CD4-positive, CD25-positive, alpha-beta regulatory T cell (primary cell): ENCODE results near the gene TRIM2. TPM values are rescaled to one million over a fixed set of nuclear protein-coding genes. Genes with fewer than 3 reads are reported as not detected.

Experiments used
- ATAC-seq, 2 donors: fragments of 150-1000 bp; cut with Tn5 transposase; one replicate each; pipeline ENCODE4 v1.10.0; 2021; ENCODE audit warnings: low read depth in 2 of 2, moderate number of reproducible peaks in 2 of 2, moderate library complexity in 1 of 2
- DNase-seq, 3 donors: peaks; one replicate each; pipeline versions ENCODE4 v3.0.0 to v3.0.0-alpha.2; 2012 to 2022; ENCODE audit warnings: mixed read lengths in 1 of 3
- H3K27ac ChIP-seq: one replicate; pipeline ENCODE4 v1.7.0; 2013; ENCODE audit warnings: mild to moderate bottlenecking, low read length; ENCODE audit not compliant: insufficient read depth, poor library complexity, severe bottlenecking
- H3K27me3 ChIP-seq: one replicate; pipeline ENCODE4 v1.7.0; 2013; ENCODE audit warnings: low read length; ENCODE audit not compliant: control insufficient read depth, insufficient read depth
- H3K36me3 ChIP-seq: one replicate; pipeline ENCODE4 v1.7.0; 2013; ENCODE audit warnings: mild to moderate bottlenecking, low read length, moderate library complexity; ENCODE audit not compliant: control insufficient read depth, insufficient read depth
- H3K4me1 ChIP-seq: 2 replicates; pipeline ENCODE4 v1.7.0; 2013; ENCODE audit warnings: mild to moderate bottlenecking, low read length; ENCODE audit not compliant: insufficient read depth, control insufficient read depth, poor library complexity, severe bottlenecking
- H3K4me3 ChIP-seq: one replicate; pipeline ENCODE4 v1.7.0; 2013; ENCODE audit warnings: low read depth, mild to moderate bottlenecking, low read length, moderate library complexity
- H3K9me3 ChIP-seq, 2 experiments: 1 replicate in 1 of 2; 2 replicates in 1 of 2; pipeline ENCODE4 v1.7.0; 2013; ENCODE audit warnings: low read length in 2 of 2, mild to moderate bottlenecking in 1 of 2, moderate library complexity in 1 of 2; ENCODE audit not compliant: control insufficient read depth in 2 of 2
- H3K27ac Mint-ChIP-seq, 3 donors: one replicate each; pipeline ENCODE4 v1.8.0; 2020 to 2022; ENCODE audit warnings: mild to moderate bottlenecking in 3 of 3, mixed read lengths in 3 of 3, moderate library complexity in 2 of 3
- H3K27me3 Mint-ChIP-seq: one replicate; pipeline ENCODE4 v1.8.0; 2022; ENCODE audit warnings: mild to moderate bottlenecking, mixed read lengths
- H3K36me3 Mint-ChIP-seq: one replicate; pipeline ENCODE4 v1.8.0; 2020; ENCODE audit warnings: mixed read lengths
- H3K4me1 Mint-ChIP-seq, 4 donors: one replicate each; pipeline ENCODE4 v1.8.0; 2020 to 2022; ENCODE audit warnings: mixed read lengths in 4 of 4, mild to moderate bottlenecking in 1 of 4
- H3K4me3 Mint-ChIP-seq, 4 donors: one replicate each; pipeline ENCODE4 v1.8.0; 2020 to 2022; ENCODE audit warnings: mild to moderate bottlenecking in 4 of 4, mixed read lengths in 4 of 4, moderate library complexity in 3 of 4
- H3K9me3 Mint-ChIP-seq, 7 donors: one replicate each; pipeline ENCODE4 v1.8.0; 2020 to 2022; ENCODE audit warnings: mixed read lengths in 7 of 7, mild to moderate bottlenecking in 3 of 7, moderate library complexity in 2 of 7
- polyA plus RNA-seq, 4 donors: library from polyadenylated mRNA; unstranded; fragments of 300-500 nt; fragmentation: Illumina TruSeq; gene quantifications; one replicate each; pipeline ENCODE4 v1.2.3, GENCODE V29; 2021
- total RNA-seq: library from RNA; stranded (reverse); gene quantifications from one replicate; pipeline ENCODE4 v1.2.3, GENCODE V29; 2022

TRIM2 gene
- total and polyA plus RNA-seq, 5 donors from 2014 or later, result 0.56 to 3.8 (median 1.0) TPM

GRCh38 chr4:153216546-153216945, 12.3 kb downstream of the TRIM2 start:
- Mint-ChIP-seq H3K27ac (no peak overlapping the region), H3K27me3 (peaks cover 32% of the 10 kb centered on the region), H3K4me1 (peaks cover 0 to 11% (median 1%) of the 10 kb centered on the region in 4 donors), H3K9me3 (peaks cover 0 to 2% (median 0%) of the 10 kb centered on the region in 7 donors), H3K36me3 (no peaks in the 10 kb centered on the region), H3K4me3 (no peak overlapping the region)
- Histone ChIP-seq H3K9me3 (no peaks in the 10 kb centered on the region), H3K36me3 (no peaks in the 10 kb centered on the region), H3K27me3 (peaks cover 7% of the 10 kb centered on the region), H3K4me3 (no peak overlapping the region), H3K27ac (no peak overlapping the region), H3K4me1 (no peaks in the 10 kb centered on the region)
- ATAC-seq, result no peak
- DNase-seq, result no peak

GRCh38 chr4:153217440-153217839, 13.2 kb downstream of the TRIM2 start:
- Histone ChIP-seq H3K4me3 (no peak overlapping the region), H3K27ac (no peak overlapping the region), H3K27me3 (peaks cover 7% of the 10 kb centered on the region), H3K9me3 (no peaks in the 10 kb centered on the region), H3K4me1 (peaks cover 5% of the 10 kb centered on the region), H3K36me3 (no peaks in the 10 kb centered on the region)
- Mint-ChIP-seq H3K4me3 (no peak overlapping the region), H3K4me1 (peaks cover 0 to 9% (median 5%) of the 10 kb centered on the region in 4 donors), H3K9me3 (peaks cover 0 to 2% (median 0%) of the 10 kb centered on the region in 7 donors), H3K27ac (peak overlapping the region in 1 of 3 donors; percentile 44), H3K36me3 (no peaks in the 10 kb centered on the region), H3K27me3 (peaks cover 24% of the 10 kb centered on the region)
- no peak for ATAC-seq
- DNase-seq, result no peak

- H3K36me3 ChIP-seq, result no peaks in the 10 kb centered on the region
- H3K27me3 ChIP-seq, result peaks cover 13% of the 10 kb centered on the region
- no peak overlapping the region for H3K27ac ChIP-seq
- peaks cover 0 to 16% (median 10%) of the 10 kb centered on the region in 4 donors for H3K4me1 Mint-ChIP-seq
- ATAC-seq (no peak), DNase-seq (no peak)
- H3K9me3 ChIP-seq, result no peaks in the 10 kb centered on the region
- H3K4me1 ChIP-seq, result peaks cover 17% of the 10 kb centered on the region
- no peaks in the 10 kb centered on the region for H3K36me3 Mint-ChIP-seq
- H3K27ac Mint-ChIP-seq, result no peak overlapping the region
- peaks cover 28% of the 10 kb centered on the region for H3K27me3 Mint-ChIP-seq
- peaks cover 0 to 2% (median 0%) of the 10 kb centered on the region in 7 donors for H3K9me3 Mint-ChIP-seq
- H3K4me3 ChIP-seq, result no peak overlapping the region
- H3K4me3 Mint-ChIP-seq, result no peak overlapping the region
These were observed 14.7 kb downstream of the TRIM2 start for GRCh38 chr4:153218961-153219360.

GRCh38 chr4:153220682-153221395, 16.6 kb downstream of the TRIM2 start:
- no peak for ATAC-seq
- Histone ChIP-seq H3K9me3 (peaks cover 0 to 4% of the 10 kb centered on the region in 2 experiments), H3K27ac (no peak overlapping the region), H3K27me3 (peaks cover 19% of the 10 kb centered on the region), H3K36me3 (no peaks in the 10 kb centered on the region), H3K4me1 (peaks cover 22% of the 10 kb centered on the region), H3K4me3 (no peak overlapping the region)
- H3K4me1 Mint-ChIP-seq, result peaks cover 0 to 31% (median 18%) of the 10 kb centered on the region in 4 donors
- H3K9me3 Mint-ChIP-seq, result peaks cover 0 to 2% (median 0%) of the 10 kb centered on the region in 7 donors
- H3K36me3 Mint-ChIP-seq, result no peaks in the 10 kb centered on the region
- no peak overlapping the region for H3K27ac Mint-ChIP-seq
- DNase-seq, result no peak
- peak overlapping the region in 2 of 4 donors; percentile 1 to 12 for H3K4me3 Mint-ChIP-seq
- H3K27me3 Mint-ChIP-seq, result peaks cover 31% of the 10 kb centered on the region

- H3K4me1 ChIP-seq, result peaks cover 22% of the 10 kb centered on the region
These were observed 17.8 kb downstream of the TRIM2 start for GRCh38 chr4:153221783-153222706.

GRCh38 chr4:153222707-153223426, 18.6 kb downstream of the TRIM2 start:
- H3K4me1 ChIP-seq, result peaks cover 22% of the 10 kb centered on the region
- Mint-ChIP-seq H3K27ac (peak overlapping the region; percentile 72 to 82 (median 77)), H3K9me3 (peaks cover 0 to 2% (median 0%) of the 10 kb centered on the region in 7 donors), H3K4me3 (peak overlapping the region; percentile 84 to 92 (median 91)), H3K36me3 (no peaks in the 10 kb centered on the region), H3K4me1 (peaks cover 0 to 33% (median 18%) of the 10 kb centered on the region in 4 donors), H3K27me3 (peaks cover 39% of the 10 kb centered on the region)
- peaks cover 0 to 4% of the 10 kb centered on the region in 2 experiments for H3K9me3 ChIP-seq
- DNase-seq (peak in 2 of 3 donors; percentile 9 to 45), ATAC-seq (peak; percentile 41 to 43)
- H3K4me3 ChIP-seq, result peak overlapping the region; percentile 67
- no peak overlapping the region for H3K27ac ChIP-seq
- peaks cover 15% of the 10 kb centered on the region for H3K27me3 ChIP-seq
- H3K36me3 ChIP-seq, result no peaks in the 10 kb centered on the region

More at GRCh38 chr4:153221783-153222706, 17.8 kb downstream of the TRIM2 start:
- Histone ChIP-seq H3K36me3 (no peaks in the 10 kb centered on the region), H3K27me3 (peaks cover 19% of the 10 kb centered on the region), H3K4me3 (peak overlapping the region; percentile 67), H3K27ac (no peak overlapping the region), H3K9me3 (peaks cover 0 to 4% of the 10 kb centered on the region in 2 experiments)
- Mint-ChIP-seq H3K27ac (peak overlapping the region; percentile 72 to 82 (median 76)), H3K27me3 (peaks cover 37% of the 10 kb centered on the region), H3K4me3 (peak overlapping the region; percentile 84 to 92 (median 91)), H3K9me3 (peaks cover 0 to 2% (median 0%) of the 10 kb centered on the region in 7 donors), H3K36me3 (no peaks in the 10 kb centered on the region), H3K4me1 (peaks cover 0 to 33% (median 18%) of the 10 kb centered on the region in 4 donors)
- ATAC-seq, result peak; percentile 46 to 58
- DNase-seq, result peak in 2 of 3 donors; percentile 2 to 32

GRCh38 chr4:153223427-153223801, 19.2 kb downstream of the TRIM2 start:
- H3K4me1 Mint-ChIP-seq, result peaks cover 0 to 33% (median 18%) of the 10 kb centered on the region in 4 donors
- H3K27me3 Mint-ChIP-seq, result peaks cover 39% of the 10 kb centered on the region
- no peak for DNase-seq

More at GRCh38 chr4:153223427-153223801, 19.2 kb downstream of the TRIM2 start:
- no peaks in the 10 kb centered on the region for H3K36me3 Mint-ChIP-seq
- peak overlapping the region; percentile 60 for H3K4me3 ChIP-seq
- H3K4me1 ChIP-seq, result peaks cover 22% of the 10 kb centered on the region
- no peaks in the 10 kb centered on the region for H3K36me3 ChIP-seq
- H3K9me3 Mint-ChIP-seq, result peaks cover 0 to 2% (median 0%) of the 10 kb centered on the region in 7 donors
- H3K27me3 ChIP-seq, result peaks cover 15% of the 10 kb centered on the region
- H3K27ac Mint-ChIP-seq, result peak overlapping the region in 1 of 3 donors; percentile 77
- ATAC-seq, result no peak
- peak overlapping the region; percentile 39 to 87 (median 69) for H3K4me3 Mint-ChIP-seq
- no peak overlapping the region for H3K27ac ChIP-seq
- peaks cover 0 to 4% of the 10 kb centered on the region in 2 experiments for H3K9me3 ChIP-seq
